Ishikawa (cell line): ENCODE data around the gene RASD2.

Source experiments
- EP300 ChIP-seq: IDR thresholded peaks from 2 replicates; pipeline ENCODE4 v1.6.1; 2012; ENCODE audit warnings: borderline replicate concordance
- RAD21 ChIP-seq: IDR thresholded peaks from 2 replicates; pipeline ENCODE4 v1.6.1; 2012; ENCODE audit warnings: low read depth
- TAF1 ChIP-seq: IDR thresholded peaks from 2 replicates; pipeline ENCODE4 v1.6.1; 2012; ENCODE audit warnings: low read depth, mild to moderate bottlenecking
- TCF12 ChIP-seq: IDR thresholded peaks from 2 replicates; pipeline ENCODE4 v1.6.1; 2012; ENCODE audit warnings: low read depth
- TF ChIP-seq, protein P1 (sequence below): IDR thresholded peaks from 2 replicates; pipeline ENCODE4 v1.6.1; 2012; ENCODE audit warnings: low read depth, mild to moderate bottlenecking

DNA sequence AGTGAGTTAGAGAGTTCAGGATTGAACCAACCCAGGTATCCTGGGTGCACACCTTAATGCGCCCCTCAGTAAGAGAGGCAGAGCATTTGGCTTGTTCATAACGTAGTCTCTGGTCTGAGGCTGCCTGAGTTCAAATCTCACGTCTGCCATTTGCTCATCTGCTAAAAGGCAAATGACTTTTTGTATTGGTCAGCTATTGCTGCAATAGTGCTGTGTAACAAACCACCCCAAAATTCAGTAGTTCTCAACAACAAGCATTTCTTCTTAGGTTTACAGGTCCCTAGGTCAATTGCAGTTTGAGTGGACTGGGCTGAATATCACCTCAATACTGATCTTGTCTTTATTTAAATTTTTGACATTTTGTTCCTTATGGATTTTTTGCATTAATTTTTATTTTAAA is 18.1 kb downstream of the RASD2 start:
- TF ChIP-seq, protein P1, sequence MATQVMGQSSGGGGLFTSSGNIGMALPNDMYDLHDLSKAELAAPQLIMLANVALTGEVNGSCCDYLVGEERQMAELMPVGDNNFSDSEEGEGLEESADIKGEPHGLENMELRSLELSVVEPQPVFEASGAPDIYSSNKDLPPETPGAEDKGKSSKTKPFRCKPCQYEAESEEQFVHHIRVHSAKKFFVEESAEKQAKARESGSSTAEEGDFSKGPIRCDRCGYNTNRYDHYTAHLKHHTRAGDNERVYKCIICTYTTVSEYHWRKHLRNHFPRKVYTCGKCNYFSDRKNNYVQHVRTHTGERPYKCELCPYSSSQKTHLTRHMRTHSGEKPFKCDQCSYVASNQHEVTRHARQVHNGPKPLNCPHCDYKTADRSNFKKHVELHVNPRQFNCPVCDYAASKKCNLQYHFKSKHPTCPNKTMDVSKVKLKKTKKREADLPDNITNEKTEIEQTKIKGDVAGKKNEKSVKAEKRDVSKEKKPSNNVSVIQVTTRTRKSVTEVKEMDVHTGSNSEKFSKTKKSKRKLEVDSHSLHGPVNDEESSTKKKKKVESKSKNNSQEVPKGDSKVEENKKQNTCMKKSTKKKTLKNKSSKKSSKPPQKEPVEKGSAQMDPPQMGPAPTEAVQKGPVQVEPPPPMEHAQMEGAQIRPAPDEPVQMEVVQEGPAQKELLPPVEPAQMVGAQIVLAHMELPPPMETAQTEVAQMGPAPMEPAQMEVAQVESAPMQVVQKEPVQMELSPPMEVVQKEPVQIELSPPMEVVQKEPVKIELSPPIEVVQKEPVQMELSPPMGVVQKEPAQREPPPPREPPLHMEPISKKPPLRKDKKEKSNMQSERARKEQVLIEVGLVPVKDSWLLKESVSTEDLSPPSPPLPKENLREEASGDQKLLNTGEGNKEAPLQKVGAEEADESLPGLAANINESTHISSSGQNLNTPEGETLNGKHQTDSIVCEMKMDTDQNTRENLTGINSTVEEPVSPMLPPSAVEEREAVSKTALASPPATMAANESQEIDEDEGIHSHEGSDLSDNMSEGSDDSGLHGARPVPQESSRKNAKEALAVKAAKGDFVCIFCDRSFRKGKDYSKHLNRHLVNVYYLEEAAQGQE = no peak
- no peak for TF ChIP-seq TAF1
- TF ChIP-seq EP300 = no peak
- TF ChIP-seq RAD21 = no peak
- TF ChIP-seq TCF12 = no peak
